RWPE2 (cell line): Measurements from ENCODE around the gene GPR171.

ENCODE experiments used
- ATAC-seq: fragments of 200-7000 bp; cut with Tn5 transposase; 3 replicates; pipeline ENCODE4 v1.9.1; 2021; ENCODE audit warnings: low read depth
- DNase-seq: peaks from one replicate; pipeline ENCODE4 v3.0.0-alpha.2; 2020; ENCODE audit warnings: low spot score
- H3K27ac ChIP-seq: fragments of 450-650 bp; 2 replicates; pipeline ENCODE4 v1.5.1; 2017; ENCODE audit warnings: mild to moderate bottlenecking; ENCODE audit not compliant: poor library complexity, severe bottlenecking
- H3K27me3 ChIP-seq: fragments of 250-450 bp; sonication (Bioruptor Pico); 2 replicates; pipeline ENCODE4 v1.5.1; 2021; ENCODE audit warnings: mild to moderate bottlenecking, moderate library complexity; ENCODE audit not compliant: insufficient read depth, poor library complexity, severe bottlenecking
- H3K36me3 ChIP-seq: fragments of 250-450 bp; sonication (Bioruptor Pico); 2 replicates; pipeline ENCODE4 v1.5.1; 2020; ENCODE audit warnings: low read depth, mild to moderate bottlenecking, moderate library complexity
- H3K4me1 ChIP-seq: fragments of 250-450 bp; sonication (Bioruptor Pico); 2 replicates; pipeline ENCODE4 v1.5.1; 2021; ENCODE audit warnings: mild to moderate bottlenecking, moderate library complexity; ENCODE audit not compliant: insufficient read depth, poor library complexity, severe bottlenecking
- H3K4me3 ChIP-seq: fragments of 250-450 bp; sonication (Bioruptor Pico); 2 replicates; pipeline ENCODE4 v1.5.1; 2021; ENCODE audit warnings: mild to moderate bottlenecking, moderate library complexity; ENCODE audit not compliant: severe bottlenecking
- H3K9me3 ChIP-seq: fragments of 250-450 bp; sonication (Bioruptor Pico); 2 replicates; pipeline ENCODE4 v1.5.1; 2021; ENCODE audit warnings: mild to moderate bottlenecking, moderate library complexity; ENCODE audit not compliant: severe bottlenecking
- CTCF ChIP-seq: fragments of 450-650 bp; IDR thresholded peaks from one replicate; pipeline ENCODE4 v1.5.1; 2017; ENCODE audit warnings: mild to moderate bottlenecking, moderate library complexity; ENCODE audit not compliant: poor library complexity, severe bottlenecking

Gene GPR171

GRCh38 chr3:151192545-151192944 lies 10.5 kb downstream of the GPR171 start:
- TF ChIP-seq CTCF, result no peak
- DNase-seq (no peak), ATAC-seq (no peak)
- H3K27me3 ChIP-seq, result no peaks in the 10 kb centered on the region
- H3K36me3 ChIP-seq, result no peaks in the 10 kb centered on the region
- no peak overlapping the region for H3K4me3 ChIP-seq
- no peaks in the 10 kb centered on the region for H3K4me1 ChIP-seq
- no peak overlapping the region for H3K27ac ChIP-seq
- H3K9me3 ChIP-seq, result no peaks in the 10 kb centered on the region

- ATAC-seq (no peak), DNase-seq (no peak)
- Histone ChIP-seq H3K4me1 (no peaks in the 10 kb centered on the region), H3K4me3 (no peak overlapping the region), H3K9me3 (no peaks in the 10 kb centered on the region), H3K27me3 (no peaks in the 10 kb centered on the region), H3K36me3 (no peaks in the 10 kb centered on the region), H3K27ac (no peak overlapping the region)
- TF ChIP-seq CTCF, result no peak
These were observed 11.9 kb downstream of the GPR171 start for GRCh38 chr3:151191095-151191494.

GRCh38 chr3:151183265-151183671 lies 19.7 kb downstream of the GPR171 start:
- ATAC-seq, result no peak
- no peak for DNase-seq
- no peak overlapping the region for H3K27ac ChIP-seq
- no peaks in the 10 kb centered on the region for H3K27me3 ChIP-seq
- H3K9me3 ChIP-seq, result no peaks in the 10 kb centered on the region
- no peak overlapping the region for H3K4me3 ChIP-seq
- no peaks in the 10 kb centered on the region for H3K4me1 ChIP-seq
- no peaks in the 10 kb centered on the region for H3K36me3 ChIP-seq
- TF ChIP-seq CTCF, result no peak

GRCh38 chr3:151182349-151183079 lies 20.5 kb downstream of the GPR171 start:
- DNase-seq (no peak), ATAC-seq (no peak)
- Histone ChIP-seq H3K9me3 (no peaks in the 10 kb centered on the region), H3K27me3 (no peaks in the 10 kb centered on the region), H3K36me3 (no peaks in the 10 kb centered on the region), H3K4me3 (no peak overlapping the region), H3K27ac (no peak overlapping the region), H3K4me1 (no peaks in the 10 kb centered on the region)
- TF ChIP-seq CTCF, result no peak

- no peak for ATAC-seq
- no peak for DNase-seq
These were observed 24.7 kb downstream of the GPR171 start for GRCh38 chr3:151178208-151178845.

More at GRCh38 chr3:151178208-151178845, 24.7 kb downstream of the GPR171 start:
- H3K9me3 ChIP-seq, result no peaks in the 10 kb centered on the region
- H3K4me3 ChIP-seq, result no peak overlapping the region
- no peak for TF ChIP-seq CTCF
- H3K36me3 ChIP-seq, result no peaks in the 10 kb centered on the region
- H3K27me3 ChIP-seq, result no peaks in the 10 kb centered on the region
- no peak overlapping the region for H3K27ac ChIP-seq
- H3K4me1 ChIP-seq, result no peaks in the 10 kb centered on the region
